WERI-Rb-1 (cell line): Measurements from ENCODE around the gene SPOCD1.

Experiments
- DNase-seq: peaks from one replicate; pipeline ENCODE4 v3.0.0-alpha.2; 2020
- H3K27ac ChIP-seq: fragments of 250-450 bp; sonication (Bioruptor Pico); 2 replicates; pipeline ENCODE4 v1.5.1; 2020; ENCODE audit warnings: mild to moderate bottlenecking, moderate library complexity
- H3K27me3 ChIP-seq: fragments of 250-450 bp; sonication (Bioruptor Pico); 2 replicates; pipeline ENCODE4 v1.5.1; 2021; ENCODE audit warnings: mild to moderate bottlenecking, low read depth, moderate library complexity; ENCODE audit not compliant: insufficient read depth, severe bottlenecking
- H3K36me3 ChIP-seq: fragments of 250-450 bp; sonication (Bioruptor Pico); 2 replicates; pipeline ENCODE4 v1.5.1; 2020; ENCODE audit warnings: mild to moderate bottlenecking, moderate library complexity
- H3K4me3 ChIP-seq: 2 replicates; pipeline ENCODE4 v1.5.1; 2011; ENCODE audit warnings: low read depth, mild to moderate bottlenecking, control low read depth, low read length
- H3K9me3 ChIP-seq: fragments of 250-450 bp; sonication (Bioruptor Pico); 2 replicates; pipeline ENCODE4 v1.5.1; 2021; ENCODE audit warnings: mild to moderate bottlenecking, moderate library complexity; ENCODE audit not compliant: severe bottlenecking
- CTCF ChIP-seq: IDR thresholded peaks from 2 replicates; pipeline ENCODE4 v1.5.1; 2011; ENCODE audit warnings: low read depth, mild to moderate bottlenecking, control low read depth, inconsistent platforms, low read length

Gene SPOCD1

GRCh38 chr1:31787786-31788137, 28.1 kb downstream of the SPOCD1 start:
- TF ChIP-seq CTCF: no peak
- H3K9me3 ChIP-seq: no peaks in the 10 kb centered on the region
- H3K36me3 ChIP-seq: no peaks in the 10 kb centered on the region
- H3K27ac ChIP-seq: no peak overlapping the region
- peak overlapping the region; percentile 87 for H3K4me3 ChIP-seq
- H3K27me3 ChIP-seq: no peaks in the 10 kb centered on the region
- peak; percentile 2 for DNase-seq

- TF ChIP-seq CTCF: no peak
- Histone ChIP-seq H3K27ac (no peak overlapping the region), H3K36me3 (no peaks in the 10 kb centered on the region), H3K27me3 (no peaks in the 10 kb centered on the region), H3K4me3 (no peak overlapping the region), H3K9me3 (no peaks in the 10 kb centered on the region)
- peak; percentile 2 for DNase-seq
Measured at GRCh38 chr1:31787261-31787660, 28.6 kb downstream of the SPOCD1 start.

GRCh38 chr1:31786366-31787060, 29.3 kb downstream of the SPOCD1 start:
- Histone ChIP-seq H3K9me3 (no peaks in the 10 kb centered on the region), H3K27ac (no peak overlapping the region), H3K36me3 (no peaks in the 10 kb centered on the region), H3K27me3 (no peaks in the 10 kb centered on the region), H3K4me3 (no peak overlapping the region)
- TF ChIP-seq CTCF: no peak
- peak; percentile 4 for DNase-seq

- DNase-seq: no peak
- H3K27me3 ChIP-seq: no peaks in the 10 kb centered on the region
- H3K27ac ChIP-seq: no peak overlapping the region
- H3K4me3 ChIP-seq: no peak overlapping the region
- no peaks in the 10 kb centered on the region for H3K9me3 ChIP-seq
- H3K36me3 ChIP-seq: no peaks in the 10 kb centered on the region
- TF ChIP-seq CTCF: no peak
Measured at GRCh38 chr1:31785947-31786290, 29.9 kb downstream of the SPOCD1 start.

- Histone ChIP-seq H3K27ac (no peak overlapping the region), H3K27me3 (no peaks in the 10 kb centered on the region), H3K9me3 (no peaks in the 10 kb centered on the region), H3K36me3 (no peaks in the 10 kb centered on the region), H3K4me3 (no peak overlapping the region)
- DNase-seq: peak; percentile 3
- no peak for TF ChIP-seq CTCF
Measured at GRCh38 chr1:31785020-31785946, 30.5 kb downstream of the SPOCD1 start.
